Osteocyte (in vitro differentiated cells): ENCODE results near the gene ARHGAP12. TPM values are rescaled to one million over a fixed set of nuclear protein-coding genes. Genes with fewer than 3 reads are reported as not detected.

Source experiments
- DNase-seq: peaks from one replicate; pipeline ENCODE4 v3.0.0; 2021; ENCODE audit warnings: mixed read lengths; ENCODE audit not compliant: unreplicated experiment; ENCODE audit errors: extremely low spot score
- H3K27ac Mint-ChIP-seq: one replicate; pipeline ENCODE4 v1.8.0; 2021; ENCODE audit warnings: mild to moderate bottlenecking, mixed read lengths; ENCODE audit not compliant: unreplicated experiment
- H3K27me3 Mint-ChIP-seq: one replicate; pipeline ENCODE4 v1.8.0; 2021; ENCODE audit warnings: mixed read lengths; ENCODE audit not compliant: unreplicated experiment
- H3K36me3 Mint-ChIP-seq: one replicate; pipeline ENCODE4 v1.8.0; 2021; ENCODE audit warnings: mixed read lengths; ENCODE audit not compliant: unreplicated experiment
- H3K4me1 Mint-ChIP-seq: one replicate; pipeline ENCODE4 v1.8.0; 2021; ENCODE audit warnings: mixed read lengths; ENCODE audit not compliant: unreplicated experiment
- H3K4me3 Mint-ChIP-seq: one replicate; pipeline ENCODE4 v1.8.0; 2021; ENCODE audit warnings: mild to moderate bottlenecking, moderate library complexity, mixed read lengths; ENCODE audit not compliant: unreplicated experiment
- H3K9me3 Mint-ChIP-seq: one replicate; pipeline ENCODE4 v1.8.0; 2021; ENCODE audit warnings: mixed read lengths; ENCODE audit not compliant: unreplicated experiment
- CTCF ChIP-seq: fragments of 200-600 bp; sonication (generic); IDR thresholded peaks from 2 replicates; pipeline ENCODE4 v1.5.0; 2021; ENCODE audit warnings: antibody characterized with exemption, mild to moderate bottlenecking, moderate library complexity
- total RNA-seq: library from RNA; stranded (reverse); gene quantifications from 2 replicates; pipeline ENCODE4 v1.2.1, GENCODE V29; 2021

Gene ARHGAP12
- total RNA-seq, 1 donor from 2014 or later = 18.8 TPM

GRCh38 chr10:31942435-31942834 is 13.8 kb upstream of the ARHGAP12 start:
- H3K27me3 Mint-ChIP-seq = no peaks in the 10 kb centered on the region
- no peak for DNase-seq
- no peaks in the 10 kb centered on the region for H3K9me3 Mint-ChIP-seq
- peaks cover 46% of the 10 kb centered on the region for H3K4me1 Mint-ChIP-seq
- H3K27ac Mint-ChIP-seq = no peak overlapping the region
- no peaks in the 10 kb centered on the region for H3K36me3 Mint-ChIP-seq
- TF ChIP-seq CTCF = no peak
- H3K4me3 Mint-ChIP-seq = no peak overlapping the region

GRCh38 chr10:31940839-31941653 is 12.4 kb upstream of the ARHGAP12 start:
- H3K27ac Mint-ChIP-seq = peak overlapping the region; percentile 79
- H3K36me3 Mint-ChIP-seq = no peaks in the 10 kb centered on the region
- no peaks in the 10 kb centered on the region for H3K27me3 Mint-ChIP-seq
- H3K9me3 Mint-ChIP-seq = no peaks in the 10 kb centered on the region
- TF ChIP-seq CTCF = no peak
- peak; percentile 89 for DNase-seq
- H3K4me3 Mint-ChIP-seq = no peak overlapping the region
- peaks cover 43% of the 10 kb centered on the region for H3K4me1 Mint-ChIP-seq

- no peak for TF ChIP-seq CTCF
- H3K4me3 Mint-ChIP-seq = no peak overlapping the region
- H3K4me1 Mint-ChIP-seq = peaks cover 41% of the 10 kb centered on the region
- no peaks in the 10 kb centered on the region for H3K9me3 Mint-ChIP-seq
- no peaks in the 10 kb centered on the region for H3K27me3 Mint-ChIP-seq
- H3K36me3 Mint-ChIP-seq = no peaks in the 10 kb centered on the region
- H3K27ac Mint-ChIP-seq = peak overlapping the region; percentile 79
- no peak for DNase-seq
Measured at GRCh38 chr10:31939797-31940708, 11.4 kb upstream of the ARHGAP12 start.

GRCh38 chr10:31937371-31937770 is 8.7 kb upstream of the ARHGAP12 start:
- peaks cover 27% of the 10 kb centered on the region for H3K4me1 Mint-ChIP-seq
- H3K27me3 Mint-ChIP-seq = no peaks in the 10 kb centered on the region
- H3K4me3 Mint-ChIP-seq = no peak overlapping the region
- peak overlapping the region; percentile 44 for H3K27ac Mint-ChIP-seq
- no peak for TF ChIP-seq CTCF
- H3K9me3 Mint-ChIP-seq = no peaks in the 10 kb centered on the region
- H3K36me3 Mint-ChIP-seq = no peaks in the 10 kb centered on the region
- no peak for DNase-seq

- no peak for DNase-seq
- H3K27ac Mint-ChIP-seq = no peak overlapping the region
- H3K27me3 Mint-ChIP-seq = no peaks in the 10 kb centered on the region
- H3K9me3 Mint-ChIP-seq = no peaks in the 10 kb centered on the region
- no peak overlapping the region for H3K4me3 Mint-ChIP-seq
- H3K36me3 Mint-ChIP-seq = no peaks in the 10 kb centered on the region
- H3K4me1 Mint-ChIP-seq = peaks cover 27% of the 10 kb centered on the region
- no peak for TF ChIP-seq CTCF
Measured at GRCh38 chr10:31936933-31937332, 8.3 kb upstream of the ARHGAP12 start.
